ENCODE results near the gene SIN3B. TPM values are rescaled to one million over a fixed set of nuclear protein-coding genes. Genes with fewer than 3 reads are reported as not detected.

SIN3B gene
- total and polyA plus RNA-seq, 9 of the 15 experiments (the other 6 are each of a cell fraction or from before 2014, with no cell fraction given), result 0.51 to 34.2 (median 14.3) TPM

DNA sequence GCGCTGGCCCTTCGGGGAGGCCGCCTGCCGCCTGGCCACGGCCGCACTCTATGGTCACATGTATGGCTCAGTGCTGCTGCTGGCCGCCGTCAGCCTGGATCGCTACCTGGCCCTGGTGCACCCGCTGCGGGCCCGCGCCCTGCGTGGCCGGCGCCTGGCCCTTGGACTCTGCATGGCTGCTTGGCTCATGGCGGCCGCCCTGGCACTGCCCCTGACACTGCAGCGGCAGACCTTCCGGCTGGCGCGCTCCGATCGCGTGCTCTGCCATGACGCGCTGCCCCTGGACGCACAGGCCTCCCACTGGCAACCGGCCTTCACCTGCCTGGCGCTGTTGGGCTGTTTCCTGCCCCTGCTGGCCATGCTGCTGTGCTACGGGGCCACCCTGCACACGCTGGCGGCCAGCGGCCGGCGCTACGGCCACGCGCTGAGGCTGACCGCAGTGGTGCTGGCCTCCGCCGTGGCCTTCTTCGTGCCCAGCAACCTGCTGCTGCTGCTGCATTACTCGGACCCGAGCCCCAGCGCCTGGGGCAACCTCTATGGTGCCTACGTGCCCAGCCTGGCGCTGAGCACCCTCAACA, 60.8 kb downstream of the SIN3B start (continued):
- TF ChIP-seq, protein P1, sequence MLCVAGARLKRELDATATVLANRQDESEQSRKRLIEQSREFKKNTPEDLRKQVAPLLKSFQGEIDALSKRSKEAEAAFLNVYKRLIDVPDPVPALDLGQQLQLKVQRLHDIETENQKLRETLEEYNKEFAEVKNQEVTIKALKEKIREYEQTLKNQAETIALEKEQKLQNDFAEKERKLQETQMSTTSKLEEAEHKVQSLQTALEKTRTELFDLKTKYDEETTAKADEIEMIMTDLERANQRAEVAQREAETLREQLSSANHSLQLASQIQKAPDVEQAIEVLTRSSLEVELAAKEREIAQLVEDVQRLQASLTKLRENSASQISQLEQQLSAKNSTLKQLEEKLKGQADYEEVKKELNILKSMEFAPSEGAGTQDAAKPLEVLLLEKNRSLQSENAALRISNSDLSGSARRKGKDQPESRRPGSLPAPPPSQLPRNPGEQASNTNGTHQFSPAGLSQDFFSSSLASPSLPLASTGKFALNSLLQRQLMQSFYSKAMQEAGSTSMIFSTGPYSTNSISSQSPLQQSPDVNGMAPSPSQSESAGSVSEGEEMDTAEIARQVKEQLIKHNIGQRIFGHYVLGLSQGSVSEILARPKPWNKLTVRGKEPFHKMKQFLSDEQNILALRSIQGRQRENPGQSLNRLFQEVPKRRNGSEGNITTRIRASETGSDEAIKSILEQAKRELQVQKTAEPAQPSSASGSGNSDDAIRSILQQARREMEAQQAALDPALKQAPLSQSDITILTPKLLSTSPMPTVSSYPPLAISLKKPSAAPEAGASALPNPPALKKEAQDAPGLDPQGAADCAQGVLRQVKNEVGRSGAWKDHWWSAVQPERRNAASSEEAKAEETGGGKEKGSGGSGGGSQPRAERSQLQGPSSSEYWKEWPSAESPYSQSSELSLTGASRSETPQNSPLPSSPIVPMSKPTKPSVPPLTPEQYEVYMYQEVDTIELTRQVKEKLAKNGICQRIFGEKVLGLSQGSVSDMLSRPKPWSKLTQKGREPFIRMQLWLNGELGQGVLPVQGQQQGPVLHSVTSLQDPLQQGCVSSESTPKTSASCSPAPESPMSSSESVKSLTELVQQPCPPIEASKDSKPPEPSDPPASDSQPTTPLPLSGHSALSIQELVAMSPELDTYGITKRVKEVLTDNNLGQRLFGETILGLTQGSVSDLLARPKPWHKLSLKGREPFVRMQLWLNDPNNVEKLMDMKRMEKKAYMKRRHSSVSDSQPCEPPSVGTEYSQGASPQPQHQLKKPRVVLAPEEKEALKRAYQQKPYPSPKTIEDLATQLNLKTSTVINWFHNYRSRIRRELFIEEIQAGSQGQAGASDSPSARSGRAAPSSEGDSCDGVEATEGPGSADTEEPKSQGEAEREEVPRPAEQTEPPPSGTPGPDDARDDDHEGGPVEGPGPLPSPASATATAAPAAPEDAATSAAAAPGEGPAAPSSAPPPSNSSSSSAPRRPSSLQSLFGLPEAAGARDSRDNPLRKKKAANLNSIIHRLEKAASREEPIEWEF (CRISPR knock-in tag; IDR thresholded peaks at IDR 0.05), result peak; percentile 97
- TF ChIP-seq ZNF696 (CRISPR knock-in tag; conservative IDR thresholded peaks at IDR 0.05), result no peak
- no peak for TF ChIP-seq GTF3C2 (IDR thresholded peaks at IDR 0.05; ENCODE audit: borderline replicate concordance, extremely low read depth, insufficient read length)
- TF ChIP-seq KLF16 (IDR thresholded peaks at IDR 0.05), result no peak
- TF ChIP-seq ZNF274 (IDR thresholded peaks at IDR 0.05; ENCODE audit: borderline replicate concordance, low read depth, low read length), result no peak; the same call in 1 of the 2 replicates
- no peak for TF ChIP-seq EWSR1 (IDR thresholded peaks at IDR 0.05; ENCODE audit: borderline replicate concordance, low read depth, partially characterized antibody)
- TF ChIP-seq SP1 (CRISPR knock-in tag; IDR thresholded peaks at IDR 0.05), result peak; percentile 51
- no peak for TF ChIP-seq BCLAF1 (IDR thresholded peaks at IDR 0.05; ENCODE audit: borderline replicate concordance in 1 of 2, control insufficient read depth in 1 of 2, low read depth in 2 of 2, low read length in 1 of 2)
- TF ChIP-seq PCBP1 (IDR thresholded peaks at IDR 0.05; ENCODE audit: low read depth, low read length, poor library complexity, severe bottlenecking), result peak; percentile 82
- no peak for TF ChIP-seq CSDE1 (IDR thresholded peaks at IDR 0.05)
- TF ChIP-seq NCOA1 (IDR thresholded peaks at IDR 0.05; ENCODE audit: low read depth), result no peak
- no peak for TF ChIP-seq ARID1B (IDR thresholded peaks at IDR 0.05)
- TF ChIP-seq MIER1 (IDR thresholded peaks at IDR 0.05; ENCODE audit: low read depth), result no peak
